K562 (cell line): ENCODE measurements around the gene EHBP1.

Experiments used
- ARNT ChIP-seq, 2 experiments: fragments of 450-650 bp; IDR thresholded peaks; 2 replicates each; pipeline ENCODE4 v1.6.1; 2016; ENCODE audit warnings: mild to moderate bottlenecking in 1 of 2
- EGR1 ChIP-seq: fragments of 450-650 bp; conservative IDR thresholded peaks from 2 replicates; pipeline ENCODE4 v1.6.1; 2017; ENCODE audit warnings: mild to moderate bottlenecking
- POLR2A ChIP-seq: fragments of 450-650 bp; conservative IDR thresholded peaks from 2 replicates; pipeline ENCODE4 v1.6.1; 2016
- SIX5 ChIP-seq, 2 experiments: IDR thresholded peaks; 2 replicates each; pipeline ENCODE4 v1.6.1; 2011; ENCODE audit warnings: low read length in 2 of 2, borderline replicate concordance in 1 of 2, low read depth in 1 of 2, mild to moderate bottlenecking in 1 of 2, moderate library complexity in 1 of 2; ENCODE audit not compliant: insufficient read depth in 1 of 2
- TEAD4 ChIP-seq, 2 experiments: sonication (generic) in 1 of 2; formaldehyde crosslinking in 1 of 2; IDR thresholded peaks; 2 replicates each; pipeline versions ENCODE4 v1.6.1 to v1.8.0; 2012 to 2022; ENCODE audit warnings: borderline replicate concordance in 1 of 2, inconsistent platforms in 1 of 2, low read length in 1 of 2, mild to moderate bottlenecking in 1 of 2, missing genetic modification reagents in 1 of 2
- U2AF2 ChIP-seq: fragments of 200-400 bp; formaldehyde crosslinking; optimal IDR thresholded peaks from 2 replicates; pipeline ENCODE3; 2017; ENCODE audit warnings: low read depth, mild to moderate bottlenecking, low read length
- TF ChIP-seq, protein P1 (sequence below), 2 experiments: fragments of 150-350 bp in 1 of 2; IDR thresholded peaks; 2 replicates each; pipeline ENCODE4 v1.6.1; 2012 to 2016; ENCODE audit warnings: low read depth in 2 of 2, low read length in 2 of 2, mild to moderate bottlenecking in 1 of 2, moderate library complexity in 1 of 2

DNA sequence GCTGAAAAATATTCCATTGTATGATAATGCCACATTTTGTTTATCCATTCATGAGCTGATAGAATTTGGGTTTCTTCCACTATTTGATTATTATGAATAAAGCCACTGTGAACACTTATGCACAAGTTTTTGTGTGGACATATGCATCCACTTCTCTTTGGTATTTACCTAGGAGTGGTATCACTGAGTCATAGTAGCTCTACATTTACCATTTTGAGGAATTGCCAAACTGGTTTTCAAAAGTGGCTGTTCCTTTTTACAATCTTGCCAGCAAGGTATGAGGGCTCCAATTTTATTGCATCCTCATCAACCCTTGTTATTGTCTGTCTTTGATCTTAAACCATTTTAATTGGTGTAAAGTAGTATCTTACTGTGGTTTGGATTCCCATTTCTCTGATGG lies 13.3 kb upstream of the EHBP1 start:
- no peak for TF ChIP-seq U2AF2
- no peak for TF ChIP-seq ARNT (IDR thresholded peaks at IDR 0.05)
- no peak for TF ChIP-seq POLR2A
- no peak for TF ChIP-seq SIX5 (IDR thresholded peaks at IDR 0.05; ENCODE audit: borderline replicate concordance in 1 of 2, insufficient read depth in 1 of 2, low read depth in 1 of 2, low read length in 2 of 2)
- TF ChIP-seq TEAD4 (IDR thresholded peaks at IDR 0.05; ENCODE audit: low read length) = no peak
- no peak for TF ChIP-seq TEAD4 (CRISPR knock-in tag; IDR thresholded peaks at IDR 0.05; ENCODE audit: borderline replicate concordance)
- TF ChIP-seq, protein P1, sequence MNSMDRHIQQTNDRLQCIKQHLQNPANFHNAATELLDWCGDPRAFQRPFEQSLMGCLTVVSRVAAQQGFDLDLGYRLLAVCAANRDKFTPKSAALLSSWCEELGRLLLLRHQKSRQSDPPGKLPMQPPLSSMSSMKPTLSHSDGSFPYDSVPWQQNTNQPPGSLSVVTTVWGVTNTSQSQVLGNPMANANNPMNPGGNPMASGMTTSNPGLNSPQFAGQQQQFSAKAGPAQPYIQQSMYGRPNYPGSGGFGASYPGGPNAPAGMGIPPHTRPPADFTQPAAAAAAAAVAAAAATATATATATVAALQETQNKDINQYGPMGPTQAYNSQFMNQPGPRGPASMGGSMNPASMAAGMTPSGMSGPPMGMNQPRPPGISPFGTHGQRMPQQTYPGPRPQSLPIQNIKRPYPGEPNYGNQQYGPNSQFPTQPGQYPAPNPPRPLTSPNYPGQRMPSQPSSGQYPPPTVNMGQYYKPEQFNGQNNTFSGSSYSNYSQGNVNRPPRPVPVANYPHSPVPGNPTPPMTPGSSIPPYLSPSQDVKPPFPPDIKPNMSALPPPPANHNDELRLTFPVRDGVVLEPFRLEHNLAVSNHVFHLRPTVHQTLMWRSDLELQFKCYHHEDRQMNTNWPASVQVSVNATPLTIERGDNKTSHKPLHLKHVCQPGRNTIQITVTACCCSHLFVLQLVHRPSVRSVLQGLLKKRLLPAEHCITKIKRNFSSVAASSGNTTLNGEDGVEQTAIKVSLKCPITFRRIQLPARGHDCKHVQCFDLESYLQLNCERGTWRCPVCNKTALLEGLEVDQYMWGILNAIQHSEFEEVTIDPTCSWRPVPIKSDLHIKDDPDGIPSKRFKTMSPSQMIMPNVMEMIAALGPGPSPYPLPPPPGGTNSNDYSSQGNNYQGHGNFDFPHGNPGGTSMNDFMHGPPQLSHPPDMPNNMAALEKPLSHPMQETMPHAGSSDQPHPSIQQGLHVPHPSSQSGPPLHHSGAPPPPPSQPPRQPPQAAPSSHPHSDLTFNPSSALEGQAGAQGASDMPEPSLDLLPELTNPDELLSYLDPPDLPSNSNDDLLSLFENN (IDR thresholded peaks at IDR 0.05; ENCODE audit: low read depth in 2 of 2, low read length in 2 of 2) = no peak
- no peak for TF ChIP-seq EGR1
